Hematopoietic multipotent progenitor cell treated with erythropoietin and hydrocortisone succinate and interleukin-3 and kit ligand, for 4 days (in vitro differentiated cells): ENCODE measurements around the gene ATP1A1.

Source experiments
- DNase-seq: peaks from one replicate; pipeline ENCODE4 v3.0.0-alpha.2; 2015

ATP1A1 gene

DNA sequence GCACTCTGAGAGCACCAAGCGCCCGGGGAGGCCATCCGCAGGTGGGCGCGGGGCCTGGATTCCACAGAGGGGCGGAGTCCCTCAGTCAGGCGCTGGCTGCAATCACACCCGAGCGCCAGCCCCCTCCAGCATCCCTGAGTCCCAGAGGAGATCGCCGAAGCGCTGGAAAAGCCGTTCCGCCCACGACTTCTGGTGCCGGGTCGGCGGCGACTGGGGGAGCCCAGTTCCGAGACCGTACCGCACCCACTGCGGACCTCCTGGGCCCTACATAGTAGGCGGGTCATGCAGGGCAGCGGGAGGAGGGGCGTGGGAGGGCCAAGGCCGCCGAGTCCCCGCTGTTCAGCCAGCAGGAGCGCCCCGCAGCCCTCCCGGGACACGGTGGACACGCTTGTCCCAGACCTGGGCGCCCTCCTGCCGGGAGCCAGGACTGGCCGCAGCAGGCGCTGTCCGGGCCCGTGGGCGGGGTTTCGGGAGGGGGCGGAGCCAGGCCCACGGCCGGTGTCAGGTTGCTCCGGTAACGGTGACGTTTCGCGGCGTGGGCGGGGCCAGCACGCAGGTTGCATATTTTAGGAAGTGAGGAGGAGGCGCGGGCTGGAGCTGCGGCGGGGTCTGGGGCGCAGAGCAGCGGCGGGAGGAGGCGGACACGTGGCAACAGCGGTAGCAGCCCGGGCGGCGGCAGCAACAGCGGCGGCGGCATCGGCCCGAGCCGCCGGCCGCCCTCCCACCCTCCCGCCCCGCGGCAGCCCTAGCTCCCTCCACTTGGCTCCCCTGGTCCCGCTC is at the start of gene ATP1A1:
ATP1A1 (plus strand) TSS at position 594 of the 780 bp plus-strand sequence. CDS start 268 bp downstream, outside the sequence.
- DNase-seq: peak; percentile 97

DNA sequence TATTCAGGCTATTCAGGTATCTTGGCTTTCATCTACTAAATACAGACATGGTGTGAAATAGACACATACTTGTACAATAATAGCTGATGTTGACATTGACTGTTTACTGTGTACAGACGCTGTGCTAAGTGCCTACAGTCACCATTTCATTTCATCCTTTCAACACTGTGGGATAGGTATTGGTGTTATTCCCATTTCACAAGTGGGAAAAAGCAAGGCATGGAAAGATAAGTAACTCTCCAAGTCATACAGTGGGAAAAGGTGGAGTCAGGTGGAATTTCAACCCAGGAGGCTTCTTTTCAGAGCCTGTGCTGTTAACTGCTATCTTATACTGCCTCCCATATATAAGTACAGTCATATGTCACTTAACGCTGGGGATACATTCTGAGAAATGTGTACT is 49.6 kb upstream of the ATP1A1 start:
- no peak for DNase-seq

DNA sequence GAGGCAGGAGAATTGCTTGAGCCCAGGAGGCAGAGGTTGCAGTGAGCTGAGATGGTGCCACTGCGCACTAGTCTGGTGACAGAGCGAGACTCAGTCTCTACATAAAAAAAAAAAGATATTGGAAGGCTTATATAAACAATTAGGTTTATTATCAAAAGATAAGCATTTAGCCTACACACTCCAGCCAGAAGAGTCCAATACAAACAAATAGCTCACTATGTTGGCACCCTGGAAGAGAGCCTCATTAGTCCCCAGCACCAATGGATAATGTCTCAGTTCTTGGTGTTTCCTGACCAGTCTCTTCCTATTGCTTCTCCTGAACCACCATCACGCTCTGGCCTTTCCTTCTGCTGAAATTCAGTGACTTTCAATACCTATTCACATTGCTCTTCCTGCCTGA is 48.6 kb upstream of the ATP1A1 start:
- DNase-seq: no peak

DNA sequence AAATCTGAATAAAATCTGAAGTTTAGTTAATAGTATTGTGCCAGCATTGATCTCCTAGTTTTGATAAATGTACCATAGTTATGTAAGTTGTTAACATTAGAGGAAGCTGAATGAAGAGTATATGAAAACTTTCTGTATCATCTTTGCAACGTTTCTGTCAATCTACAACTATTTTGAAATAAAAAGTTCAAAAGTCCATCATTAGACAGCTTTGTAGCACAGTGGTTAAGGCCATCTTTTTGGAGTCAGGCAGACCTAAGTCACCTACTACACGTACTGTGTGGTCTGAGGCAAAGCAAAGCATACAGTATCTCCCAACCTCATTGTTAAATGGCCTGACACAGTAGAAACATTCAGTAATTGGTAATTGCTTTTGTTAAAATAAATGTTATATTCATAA is 47.9 kb upstream of the ATP1A1 start:
- no peak for DNase-seq

DNA sequence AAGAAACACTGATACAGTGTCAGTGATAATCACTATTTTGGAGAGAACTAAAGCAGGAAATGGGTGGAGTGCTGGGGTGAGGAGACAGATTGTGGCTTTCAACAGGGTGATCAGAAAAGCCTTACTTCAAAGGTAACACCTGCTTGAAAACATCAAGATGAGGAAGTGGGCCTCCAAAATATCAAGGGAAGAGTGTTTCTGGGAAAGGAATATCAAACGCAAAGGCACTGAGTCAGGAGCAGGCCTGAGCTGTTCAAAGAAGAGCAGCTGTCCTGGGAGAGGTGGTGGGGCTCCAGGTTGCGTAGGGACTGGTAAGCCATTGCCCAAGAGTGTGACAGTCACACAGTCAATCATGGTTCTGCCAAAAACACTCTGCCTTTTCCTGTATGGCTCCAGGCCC is 47.1 kb upstream of the ATP1A1 start:
- no peak for DNase-seq

DNA sequence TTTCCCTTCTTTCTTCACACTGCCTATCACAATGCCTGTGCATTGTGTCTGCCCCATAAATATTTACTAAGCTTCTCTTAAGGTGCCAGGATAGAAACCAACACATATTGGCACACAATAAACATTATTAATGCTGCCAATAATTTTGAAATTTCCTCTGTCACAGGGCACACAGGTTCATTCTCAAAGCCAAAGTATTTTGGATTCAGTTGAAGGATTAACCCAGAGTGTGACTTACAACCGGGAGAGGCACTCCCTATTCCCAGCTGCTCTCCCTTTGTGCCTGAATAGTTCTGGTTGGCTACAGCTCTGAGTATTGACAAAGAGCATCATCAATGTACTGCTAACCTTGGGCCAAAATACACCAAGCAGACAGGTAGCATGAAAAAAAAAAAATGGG is 46.6 kb upstream of the ATP1A1 start:
- DNase-seq: no peak

DNA sequence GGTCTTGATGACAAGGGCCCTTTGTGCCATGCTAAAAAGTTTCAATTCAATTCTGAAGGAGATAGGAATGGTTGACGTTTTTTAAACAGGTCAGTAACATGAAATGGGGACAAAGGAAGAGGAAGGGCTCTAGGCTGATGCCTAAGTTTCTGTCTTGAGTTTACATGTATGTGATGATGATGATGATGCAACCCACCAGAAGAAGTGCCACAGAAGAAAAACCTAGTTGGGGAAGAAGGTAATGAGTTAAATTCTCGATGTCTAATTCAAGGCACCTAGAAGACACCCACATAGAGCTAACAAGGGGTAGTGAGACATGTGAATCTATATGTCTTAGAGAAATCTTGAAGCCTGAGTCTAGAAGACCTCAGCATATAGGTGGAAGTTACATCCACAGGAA is 44.4 kb upstream of the ATP1A1 start:
- no peak for DNase-seq

DNA sequence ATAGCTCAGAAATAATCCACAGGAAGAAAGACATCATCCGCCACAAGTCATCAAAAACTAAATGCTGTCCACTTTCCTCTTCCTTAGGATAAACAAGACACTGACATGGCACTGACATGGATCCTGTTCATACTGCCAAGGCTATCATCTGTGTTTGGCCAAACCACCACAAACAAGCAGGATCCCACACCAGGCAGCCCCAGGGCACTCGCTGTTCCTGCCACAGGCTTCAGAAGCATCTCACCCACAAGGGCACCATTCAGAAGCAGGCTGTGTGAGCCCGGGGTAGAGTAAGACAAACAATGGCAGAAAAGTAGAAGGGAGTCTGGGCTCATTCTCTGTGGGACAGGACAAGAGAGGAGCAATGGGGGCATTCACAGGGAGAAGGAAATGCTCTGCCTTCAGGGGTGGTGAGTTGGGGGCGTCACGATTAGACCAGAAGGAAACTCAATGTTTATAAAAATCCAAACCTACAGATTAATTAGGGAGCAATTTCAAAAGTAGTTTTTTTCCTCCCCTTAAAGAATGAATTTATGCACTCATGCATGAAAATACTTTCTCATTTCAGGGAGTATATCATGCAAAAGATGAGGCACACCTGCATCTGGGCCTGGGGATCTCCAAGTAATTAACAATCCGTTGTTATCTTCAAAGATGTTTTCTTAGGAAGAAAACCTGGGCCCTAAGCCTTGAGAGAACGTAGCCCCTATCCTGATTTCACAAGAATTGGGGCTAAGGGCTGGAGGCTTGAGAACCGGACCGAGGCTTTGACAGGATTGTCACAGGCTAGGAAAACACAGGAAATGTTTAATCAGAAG is 43.3 kb upstream of the ATP1A1 start:
- no peak for DNase-seq

DNA sequence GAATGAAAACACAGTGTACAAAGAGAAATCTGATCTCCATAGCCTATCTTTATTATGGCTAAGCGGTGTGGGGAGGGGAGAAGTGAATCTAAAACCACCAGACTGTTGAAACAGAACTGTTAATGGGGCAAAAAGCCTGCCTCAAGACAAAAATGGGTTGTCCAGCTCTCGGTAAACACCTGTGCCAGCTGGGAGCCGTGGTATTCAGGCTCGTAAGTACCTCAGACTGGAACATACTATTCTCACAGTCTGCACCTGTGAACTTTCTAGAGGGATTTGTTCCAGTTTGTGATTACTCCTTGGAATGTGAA is 42.7 kb upstream of the ATP1A1 start:
- no peak for DNase-seq

DNA sequence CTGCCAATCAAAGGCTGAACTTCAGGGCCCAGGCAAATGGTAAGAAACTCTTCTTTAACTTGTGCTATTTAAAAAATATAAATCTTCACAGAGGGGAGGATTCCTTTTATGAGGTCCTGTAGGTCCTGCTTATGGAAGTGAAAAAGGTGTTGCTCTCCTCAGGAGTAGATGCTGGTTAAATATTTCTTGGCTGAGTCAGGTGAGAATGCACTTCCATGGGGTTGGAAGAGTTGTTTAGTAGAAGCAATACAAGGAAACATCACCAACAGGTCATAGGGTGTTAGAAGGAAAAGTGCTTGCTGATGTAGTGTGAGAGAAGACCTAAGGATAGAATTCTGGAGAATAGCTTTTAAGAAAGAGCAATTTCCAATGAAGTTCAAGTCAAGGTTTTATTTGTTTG is 42.2 kb upstream of the ATP1A1 start:
- no peak for DNase-seq

DNA sequence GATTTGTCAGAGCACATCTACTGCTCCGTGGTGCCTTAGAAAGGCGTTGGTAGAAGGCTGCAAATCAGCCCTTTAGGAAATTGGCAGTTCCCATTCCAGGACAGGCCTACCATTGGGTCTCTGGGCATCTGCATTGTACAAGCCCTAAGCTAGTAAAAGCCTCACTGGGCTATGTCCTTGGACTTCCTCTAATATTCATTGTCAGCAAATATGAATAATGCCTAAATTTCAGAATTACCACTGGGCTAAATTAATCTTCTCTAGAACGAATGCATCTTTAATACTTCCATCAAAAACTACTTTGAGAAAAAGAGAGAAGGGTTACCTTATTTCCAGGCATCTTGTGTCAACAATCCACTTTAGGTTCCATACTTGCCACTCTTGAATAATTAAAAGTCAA is 41.5 kb upstream of the ATP1A1 start:
- no peak for DNase-seq

DNA sequence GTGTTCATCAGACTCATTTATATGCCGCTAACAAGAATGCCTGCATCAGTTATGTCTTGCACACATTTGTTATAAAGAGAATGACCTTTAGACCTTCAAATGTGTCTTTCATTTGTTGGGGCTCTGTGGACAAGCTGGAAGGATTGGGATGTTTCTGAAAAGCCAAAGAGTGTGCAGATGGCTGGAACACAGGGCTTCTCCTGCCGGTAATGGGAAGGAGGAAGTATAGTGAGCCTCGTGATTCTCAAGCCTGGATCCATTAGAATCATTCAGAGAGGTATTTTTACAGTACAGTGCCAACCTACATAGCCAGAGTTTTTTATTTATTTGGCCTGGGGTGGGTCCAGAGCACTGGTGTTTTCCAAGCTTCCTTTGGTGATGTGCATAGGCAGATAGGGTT is 40.6 kb upstream of the ATP1A1 start:
- no peak for DNase-seq

DNA sequence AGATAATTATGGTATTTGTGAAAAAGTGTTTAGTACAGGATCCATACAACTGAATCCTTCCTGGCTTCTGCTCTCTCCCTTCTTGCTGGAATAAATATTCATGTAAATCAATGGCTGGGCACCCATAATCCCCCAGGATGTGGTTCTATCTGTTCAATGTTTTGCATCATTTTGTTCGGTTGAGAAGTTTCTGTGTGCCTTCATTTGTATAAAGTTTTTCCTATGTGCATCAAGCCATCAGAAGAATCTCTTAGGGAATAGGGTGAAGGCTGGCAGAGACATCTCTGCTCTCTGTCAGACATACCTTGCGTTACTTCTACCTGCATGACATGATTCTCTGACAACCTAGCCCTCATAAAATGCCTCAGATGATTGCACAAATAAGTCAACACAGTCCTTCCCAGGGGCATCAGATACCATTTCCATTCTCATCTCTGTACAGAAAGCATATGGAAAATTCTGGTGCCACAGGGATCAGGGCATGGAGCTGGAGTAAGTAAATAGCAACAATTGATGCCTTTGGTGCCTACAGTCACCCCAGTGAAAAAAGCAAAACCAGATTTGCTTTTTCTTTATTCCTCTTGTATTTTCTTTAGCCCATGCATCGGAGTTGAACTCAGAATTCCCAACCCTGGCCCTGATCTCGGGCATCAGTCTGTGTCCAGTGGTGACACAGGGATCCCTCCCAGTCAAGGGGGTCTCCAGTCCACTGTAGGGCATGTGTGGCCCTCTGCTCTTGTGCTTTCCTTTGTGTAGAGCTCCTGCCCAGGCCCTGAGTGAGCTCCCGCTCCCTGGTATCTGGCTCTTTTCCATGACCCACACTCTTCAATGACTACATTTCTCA is 39.7 kb upstream of the ATP1A1 start:
- no peak for DNase-seq

DNA sequence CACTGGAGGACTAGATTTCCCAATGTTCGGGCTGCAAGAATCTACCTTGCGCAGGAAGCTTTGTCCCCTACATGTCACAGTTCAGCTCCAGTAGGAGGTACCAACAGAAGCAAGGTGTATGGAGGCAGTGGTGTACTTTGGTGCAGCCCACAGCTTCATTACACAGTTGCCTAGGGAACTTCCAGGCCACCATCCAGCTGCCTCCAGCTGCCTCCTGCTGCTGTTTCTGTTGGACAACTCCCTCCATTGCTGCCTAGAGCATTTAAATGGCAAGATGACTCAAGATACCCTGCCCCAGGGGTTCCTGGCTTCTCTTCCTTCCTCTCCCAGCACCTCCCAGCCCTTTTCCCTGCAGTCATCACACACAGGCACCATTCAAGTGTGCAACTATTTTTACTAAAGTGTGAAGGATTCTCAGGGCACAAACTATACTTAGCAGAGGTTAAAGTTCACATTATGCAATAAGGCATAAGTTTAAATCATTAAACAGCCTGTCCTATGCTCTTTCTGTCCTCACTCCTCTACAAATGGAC is 39.0 kb upstream of the ATP1A1 start:
- no peak for DNase-seq

DNA sequence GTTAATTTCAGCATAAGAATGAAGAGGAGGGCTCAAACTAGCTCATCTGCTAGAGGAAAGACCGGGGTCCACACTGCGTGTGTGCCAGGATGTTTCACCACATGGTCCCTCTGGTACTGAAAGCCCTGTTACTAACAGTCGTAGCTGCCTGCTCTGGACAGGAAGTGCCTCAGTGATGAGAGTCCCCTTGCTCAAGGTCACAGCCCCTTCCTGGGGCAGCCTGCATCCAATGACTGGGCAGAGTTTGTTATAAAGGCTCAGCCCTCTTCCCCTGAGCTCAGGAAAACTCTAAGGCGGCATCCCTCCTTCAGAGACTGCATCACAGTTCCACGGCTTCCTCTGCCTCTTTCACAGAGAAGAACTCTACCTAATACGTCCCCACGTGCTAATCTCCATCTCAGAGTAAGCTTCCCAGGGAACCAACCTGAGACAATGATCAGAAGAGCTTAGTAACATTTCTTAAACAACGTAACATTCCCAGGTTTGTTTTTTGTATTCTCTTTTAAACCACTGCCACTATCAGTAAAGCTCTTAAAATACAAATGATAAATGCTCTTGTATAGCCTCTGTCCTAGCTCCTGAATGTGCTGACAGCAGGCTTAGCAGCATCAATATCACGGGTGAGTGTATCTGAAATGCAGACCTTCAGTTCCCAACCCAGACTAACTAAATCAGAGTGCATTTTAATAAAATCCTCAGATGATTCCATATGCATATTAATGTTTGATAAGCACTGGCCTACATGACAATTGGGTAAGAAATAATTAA is 38.0 kb upstream of the ATP1A1 start:
- DNase-seq: no peak

DNA sequence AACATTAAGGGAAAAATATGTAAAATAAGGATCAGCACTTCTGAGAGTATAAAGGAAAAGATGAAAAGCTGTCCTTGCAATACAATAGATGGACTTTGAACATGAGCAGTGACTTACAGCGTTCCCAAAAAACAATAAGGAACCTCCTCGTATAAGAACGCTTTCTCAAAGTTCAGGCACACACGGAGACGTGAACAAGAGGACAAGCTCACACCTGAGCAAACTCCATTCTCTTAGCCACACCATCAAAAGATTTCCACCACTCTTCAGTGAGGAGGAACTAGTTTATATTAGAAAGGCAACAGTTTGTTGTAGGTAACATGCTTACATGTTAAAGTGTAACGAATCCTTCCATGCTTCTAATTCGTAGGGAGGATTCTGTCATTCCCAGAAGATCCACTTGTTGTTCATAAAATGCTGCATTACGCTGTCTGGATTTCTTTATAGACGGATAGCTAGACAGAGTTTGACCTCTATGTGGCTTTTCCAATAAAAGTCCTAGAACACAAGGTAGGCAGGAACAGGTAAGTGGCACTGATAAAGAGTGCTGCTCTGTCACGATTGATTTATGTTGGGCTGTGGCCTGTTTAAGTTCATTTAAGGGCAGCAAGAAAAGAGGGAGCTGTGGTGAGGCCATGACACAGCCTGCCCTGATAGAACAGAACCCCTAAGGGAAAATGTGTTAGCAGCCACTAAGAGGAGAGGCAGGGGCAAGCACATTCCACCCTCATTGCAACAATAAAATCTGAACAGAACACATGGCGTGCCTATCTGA is 37.0 kb upstream of the ATP1A1 start:
- DNase-seq: no peak

DNA sequence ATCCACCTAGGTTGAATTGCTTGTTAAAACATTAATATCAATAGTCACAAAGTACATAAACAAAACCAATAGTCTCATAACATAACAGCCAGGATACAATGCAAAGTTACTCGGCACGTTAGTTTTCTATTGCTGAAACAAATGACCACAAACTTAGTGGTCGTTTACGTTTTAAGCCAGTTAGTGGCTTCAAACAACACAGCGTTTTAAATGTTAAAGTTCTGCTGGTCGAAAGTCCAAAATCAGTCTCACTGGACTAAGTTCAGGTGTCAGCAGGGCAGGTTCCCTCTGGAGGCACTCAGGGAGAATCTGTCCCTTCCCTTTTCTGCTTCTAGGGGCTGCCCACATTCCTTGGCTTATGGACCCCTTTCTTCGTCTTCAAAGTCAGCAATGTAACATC is 35.6 kb upstream of the ATP1A1 start:
- no peak for DNase-seq

DNA sequence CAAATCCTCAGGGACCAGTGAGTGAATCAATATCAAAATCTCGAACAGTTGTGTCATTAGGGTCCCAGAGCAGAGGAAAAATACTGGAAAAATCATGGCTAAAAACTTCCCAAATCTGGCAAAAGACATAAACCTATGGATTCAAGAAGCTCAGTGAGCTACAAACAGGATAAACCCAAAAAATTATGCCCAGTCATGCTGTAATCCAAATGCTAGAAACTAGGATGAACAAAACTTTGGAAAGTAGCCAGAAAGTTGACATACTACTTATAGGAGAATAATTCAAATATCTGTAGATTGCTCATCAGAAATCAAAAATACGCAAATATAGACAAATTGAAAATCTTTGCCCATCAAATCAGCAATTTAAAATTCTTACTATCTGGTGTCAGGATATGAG is 34.6 kb upstream of the ATP1A1 start:
- no peak for DNase-seq

DNA sequence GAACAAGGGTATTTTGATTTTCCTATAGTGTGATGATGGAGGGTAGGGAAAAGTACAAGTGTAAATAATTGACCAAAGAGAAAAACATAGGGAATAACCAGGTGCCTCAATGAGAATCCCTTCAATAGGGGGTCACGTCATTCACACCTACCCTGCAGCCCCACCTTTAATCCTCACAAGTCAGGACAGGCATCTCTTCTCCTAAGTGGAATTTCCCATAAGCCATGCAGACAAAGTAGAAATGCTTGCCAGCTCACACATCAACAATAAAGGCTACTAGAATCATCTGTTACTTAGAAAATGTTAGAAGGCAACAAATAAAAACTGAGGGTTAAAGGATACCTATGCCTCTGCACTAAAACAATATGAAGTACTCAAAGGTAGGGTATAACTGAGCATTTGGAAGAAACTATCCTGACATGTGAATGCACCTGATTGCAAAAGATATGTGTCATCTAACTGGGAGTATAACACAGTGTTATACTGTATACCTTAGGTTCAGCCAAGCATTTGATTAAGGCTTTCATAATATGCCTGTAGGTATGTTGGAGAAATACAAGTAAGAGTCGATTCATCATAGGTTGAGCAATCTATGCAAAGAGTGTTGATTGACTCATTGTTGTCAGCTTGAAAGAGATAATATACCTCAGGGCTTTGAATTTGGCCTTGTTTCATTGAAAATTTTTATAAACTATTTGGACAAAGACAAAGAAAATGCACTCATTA is 32.4 kb upstream of the ATP1A1 start:
- no peak for DNase-seq

DNA sequence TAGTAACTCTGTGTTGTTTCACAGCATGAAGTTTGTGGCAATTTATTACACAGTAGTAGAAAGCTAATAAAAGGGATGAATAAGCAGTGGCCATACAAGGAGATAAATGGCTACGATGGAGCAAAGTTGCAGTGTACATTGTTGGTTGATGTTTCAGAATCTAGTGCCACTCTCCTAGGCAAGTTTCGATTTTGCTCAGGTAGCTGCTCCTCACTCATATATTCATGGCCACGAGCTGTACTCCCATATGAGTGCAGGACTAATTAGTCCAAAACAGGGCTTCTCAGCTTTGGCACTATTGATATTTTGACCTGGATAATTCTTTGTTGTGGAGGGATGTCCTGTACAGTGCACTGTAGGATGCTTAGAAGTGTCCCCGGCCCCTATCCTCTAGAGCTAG is 30.0 kb upstream of the ATP1A1 start:
- DNase-seq: no peak

DNA sequence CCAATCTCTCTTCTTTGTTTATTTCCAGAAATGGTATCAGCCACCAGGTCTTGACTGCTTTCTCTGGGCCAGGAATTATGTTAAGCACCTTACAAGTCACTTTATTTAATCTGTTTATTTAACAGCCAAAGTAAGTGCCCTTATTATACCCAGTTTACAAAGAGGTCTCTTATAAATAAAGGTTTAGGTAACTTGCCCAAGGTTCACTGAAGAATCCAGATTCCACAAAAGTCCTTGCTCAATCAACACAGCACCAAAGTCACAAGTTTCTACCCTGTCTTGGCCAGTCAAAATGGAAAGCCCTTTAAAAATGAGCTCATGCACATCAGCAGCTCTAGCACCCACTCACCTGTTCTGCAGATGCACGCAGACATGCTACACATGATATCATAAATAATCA is 28.0 kb upstream of the ATP1A1 start:
- no peak for DNase-seq
